Activated CD4-positive, alpha-beta memory T cell treated with anti-CD3 and anti-CD28 coated beads, Interleukin-2, amount 10 ng/mL, durations not matched to agents 7 days and 5 days (primary cell): ENCODE measurements around the gene HOXD10. TPM values are rescaled to one million over a fixed set of nuclear protein-coding genes. Genes with fewer than 3 reads are reported as not detected.

Experiments
- CTCF ChIA-PET: fragments of 350-600 bp; sonication (Branson Sonifier 250); formaldehyde crosslinking; loops from one replicate; lab custom pipeline; 2021; ENCODE audit warnings: antibody characterized with exemption, inconsistent platforms; lab: Charles Lee
- POLR2A ChIA-PET: fragments of 350-600 bp; sonication (Branson Sonifier 250); formaldehyde crosslinking; loops from one replicate; lab custom pipeline; 2021; ENCODE audit warnings: antibody characterized with exemption; lab: Charles Lee
- DNase-seq: peaks from one replicate; pipeline ENCODE4 v3.0.0-alpha.2; 2020
- H3K27ac Mint-ChIP-seq: one replicate; pipeline ENCODE4 v1.8.0; 2021; ENCODE audit warnings: mild to moderate bottlenecking, mixed read lengths
- H3K27me3 Mint-ChIP-seq: one replicate; pipeline ENCODE4 v1.8.0; 2021; ENCODE audit warnings: mixed read lengths
- H3K36me3 Mint-ChIP-seq: one replicate; pipeline ENCODE4 v1.8.0; 2021; ENCODE audit warnings: low read depth, mixed read lengths
- H3K4me1 Mint-ChIP-seq: one replicate; pipeline ENCODE4 v1.8.0; 2021; ENCODE audit warnings: mixed read lengths
- H3K4me3 Mint-ChIP-seq: one replicate; pipeline ENCODE4 v1.8.0; 2021; ENCODE audit warnings: mild to moderate bottlenecking, mixed read lengths
- H3K9me3 Mint-ChIP-seq: one replicate; pipeline ENCODE4 v1.8.0; 2021; ENCODE audit warnings: mixed read lengths
- total RNA-seq, 2 experiments: library from RNA; stranded (reverse); gene quantifications; one replicate each; pipeline ENCODE4 v1.2.3, GENCODE V29; 2021

Gene HOXD10
- total RNA-seq, 2 experiments from 2014 or later, result not detected

DNA sequence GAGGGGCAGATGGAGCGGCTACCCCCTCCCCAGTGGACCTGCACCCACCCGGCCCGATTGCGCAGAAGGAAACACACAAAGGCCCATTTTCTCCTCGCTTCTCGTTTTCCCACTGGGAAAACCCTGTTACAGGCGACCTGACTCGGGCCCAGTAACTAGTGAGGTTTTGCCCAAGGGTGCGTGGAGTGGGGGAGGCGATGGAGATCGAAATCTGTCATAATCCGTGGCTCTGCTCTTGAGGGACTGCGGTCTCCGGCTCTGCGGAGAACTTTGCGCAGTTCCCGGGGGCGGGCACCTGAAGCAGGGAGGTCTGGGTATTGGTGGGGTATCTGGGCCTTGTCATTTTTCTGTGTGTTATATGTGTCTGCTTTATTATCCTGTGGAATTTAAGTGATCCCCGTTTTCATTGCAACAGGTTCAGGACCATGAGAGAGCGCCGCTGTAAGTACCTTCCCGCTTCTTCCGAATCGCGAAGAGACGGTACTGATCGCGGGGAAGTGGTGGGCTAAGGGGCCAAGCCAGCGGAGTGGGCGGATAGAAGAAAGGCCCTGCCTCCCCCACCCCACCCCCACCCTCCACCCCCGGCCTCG lies 30.7 kb downstream of the HOXD10 start:
- Mint-ChIP-seq H3K4me1 (no peaks in the 10 kb centered on the region), H3K4me3 (no peak overlapping the region), H3K27ac (no peak overlapping the region), H3K36me3 (no peaks in the 10 kb centered on the region), H3K27me3 (peaks cover 79% of the 10 kb centered on the region), H3K9me3 (no peaks in the 10 kb centered on the region)
- ChIA-PET POLR2A (no interaction called here), CTCF (no interaction called here)
- no peak for DNase-seq

DNA sequence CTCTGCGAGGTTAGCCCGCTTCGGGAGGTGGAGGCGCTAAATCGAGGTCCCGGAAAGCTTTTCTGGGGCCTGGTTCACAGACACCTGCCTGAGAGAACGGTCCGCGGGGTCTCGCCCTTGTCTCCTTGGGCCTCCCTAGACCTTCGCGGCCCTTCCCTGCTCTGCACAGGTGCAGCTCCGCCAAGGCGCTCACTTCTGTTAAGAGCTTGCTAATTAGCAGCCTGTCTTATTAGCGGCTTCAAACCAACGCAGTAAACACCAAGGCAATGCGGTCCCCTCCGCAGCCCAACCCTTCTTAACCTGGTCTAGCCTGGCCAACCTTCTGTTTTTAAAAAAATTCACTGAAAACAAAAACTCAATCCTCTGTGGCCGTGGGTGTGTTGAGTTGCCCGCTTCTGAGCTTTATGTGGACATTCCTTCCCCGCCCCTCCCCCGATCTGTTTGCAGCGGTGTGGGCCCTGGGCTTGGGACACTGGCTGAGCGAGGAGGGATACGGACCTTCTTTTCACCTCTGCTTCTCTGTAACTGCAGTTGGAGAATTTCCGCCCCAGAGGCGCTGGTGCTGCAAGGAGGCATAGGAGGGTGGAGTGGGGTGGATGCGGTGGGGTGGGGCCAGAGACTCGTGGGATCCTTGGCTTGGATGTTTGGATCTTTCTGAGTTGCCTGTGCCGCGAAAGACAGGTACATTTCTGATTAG lies 31.4 kb downstream of the HOXD10 start:
- ChIA-PET POLR2A (no interaction called here), CTCF (no interaction called here)
- DNase-seq, result no peak
- Mint-ChIP-seq H3K4me1 (no peaks in the 10 kb centered on the region), H3K27me3 (peaks cover 81% of the 10 kb centered on the region), H3K4me3 (no peak overlapping the region), H3K27ac (no peak overlapping the region), H3K36me3 (no peaks in the 10 kb centered on the region), H3K9me3 (no peaks in the 10 kb centered on the region)

DNA sequence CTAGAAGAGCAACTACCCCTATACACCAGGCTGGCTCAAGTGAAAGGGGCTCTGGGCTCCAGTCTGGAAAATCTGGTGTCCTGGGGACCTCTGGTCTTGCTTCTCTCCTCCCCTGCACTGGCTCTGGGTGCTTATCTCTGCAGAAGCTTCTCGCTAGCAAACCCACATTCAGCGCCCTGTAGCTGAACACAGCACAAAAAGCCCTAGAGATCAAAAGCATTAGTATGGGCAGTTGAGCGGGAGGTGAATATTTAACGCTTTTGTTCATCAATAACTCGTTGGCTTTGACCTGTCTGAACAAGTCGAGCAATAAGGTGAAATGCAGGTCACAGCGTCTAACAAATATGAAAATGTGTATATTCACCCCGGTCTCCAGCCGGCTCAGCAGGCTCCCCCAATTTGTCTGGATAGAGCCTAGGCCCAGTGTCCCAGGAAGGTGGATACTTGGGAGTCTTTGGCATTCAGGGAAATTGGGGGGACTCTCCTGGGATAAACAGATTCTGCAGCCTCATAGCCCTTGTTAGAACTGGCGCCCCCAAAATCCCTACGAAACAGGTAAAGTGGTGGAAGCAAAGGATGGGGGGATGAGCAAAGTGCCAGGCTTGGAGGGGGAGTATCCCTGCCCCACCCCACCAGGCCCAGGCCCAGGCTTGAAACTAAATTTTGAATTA lies 32.3 kb downstream of the HOXD10 start:
- Mint-ChIP-seq H3K4me3 (no peak overlapping the region), H3K27ac (no peak overlapping the region), H3K4me1 (no peaks in the 10 kb centered on the region), H3K36me3 (no peaks in the 10 kb centered on the region), H3K9me3 (no peaks in the 10 kb centered on the region), H3K27me3 (peaks cover 84% of the 10 kb centered on the region)
- CTCF ChIA-PET, result no interaction called here
- POLR2A ChIA-PET, result no interaction called here
- DNase-seq, result no peak

DNA sequence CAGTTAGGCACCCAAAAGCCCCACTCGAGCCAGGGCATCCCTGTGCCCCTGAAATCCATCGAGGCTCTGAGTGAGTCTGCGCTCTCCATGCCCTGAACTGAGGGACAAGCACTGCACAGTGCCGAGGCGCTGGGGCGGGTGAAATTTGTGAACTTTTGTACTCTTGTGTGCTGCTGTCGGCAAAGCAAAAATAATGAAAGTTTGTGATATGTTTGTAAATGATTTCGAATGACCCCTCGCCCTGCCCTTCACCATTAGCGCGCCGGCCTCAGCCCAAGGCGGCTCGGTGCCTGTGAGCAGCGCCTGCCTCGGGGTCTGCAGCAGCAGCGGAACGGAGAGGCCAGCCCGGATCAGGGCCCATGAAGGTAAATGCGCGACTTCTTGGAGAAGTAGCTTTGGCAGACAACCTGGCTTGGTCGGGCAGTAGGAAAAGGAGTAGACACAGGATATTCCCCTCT lies 32.9 kb downstream of the HOXD10 start:
- Mint-ChIP-seq H3K36me3 (no peaks in the 10 kb centered on the region), H3K4me3 (no peak overlapping the region), H3K4me1 (no peaks in the 10 kb centered on the region), H3K27ac (no peak overlapping the region), H3K27me3 (peaks cover 85% of the 10 kb centered on the region), H3K9me3 (no peaks in the 10 kb centered on the region)
- ChIA-PET CTCF (no interaction called here), POLR2A (no interaction called here)
- DNase-seq, result no peak

DNA sequence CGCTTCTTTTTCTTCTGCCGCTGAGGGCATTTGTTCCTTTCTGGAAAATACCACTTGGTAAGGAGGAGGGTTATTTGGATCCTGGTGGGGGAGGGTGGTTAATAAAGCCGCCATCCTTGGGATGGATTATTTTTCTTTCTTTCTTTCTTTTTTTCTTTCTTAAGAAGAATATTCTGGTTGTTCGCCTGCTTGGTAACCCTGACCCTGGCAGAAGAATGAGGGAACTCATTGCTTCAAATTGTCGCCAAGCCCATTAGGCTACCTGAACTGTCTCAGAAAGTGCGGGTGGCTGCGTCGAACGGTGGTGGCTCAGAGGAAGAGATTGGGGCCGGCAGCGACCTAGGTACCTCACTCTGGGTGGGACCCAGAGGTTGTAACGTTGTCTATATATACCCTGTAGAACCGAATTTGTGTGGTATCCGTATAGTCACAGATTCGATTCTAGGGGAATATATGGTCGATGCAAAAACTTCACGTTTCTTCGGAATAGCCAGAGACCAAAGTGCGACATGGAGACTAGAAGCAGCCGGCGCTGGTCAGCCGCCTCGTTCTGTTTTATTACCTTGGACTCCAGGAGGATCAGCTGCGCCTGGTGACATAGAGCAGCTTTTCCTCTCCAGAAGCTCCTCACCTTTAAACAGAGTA lies 33.5 kb downstream of the HOXD10 start:
- CTCF ChIA-PET, result interaction anchor here (1.0 to 1.3 kb wide), 2 partner anchors 10 to 11 kb away, joined by 3 to 6 read pairs; no protein-coding TSS in a partner anchor
- Mint-ChIP-seq H3K9me3 (no peaks in the 10 kb centered on the region), H3K36me3 (no peaks in the 10 kb centered on the region), H3K4me1 (no peaks in the 10 kb centered on the region), H3K4me3 (no peak overlapping the region), H3K27ac (no peak overlapping the region), H3K27me3 (peaks cover 87% of the 10 kb centered on the region)
- POLR2A ChIA-PET, result interaction anchor here (1.0 kb wide), 1 partner anchor 10 kb away, joined by 3 read pairs; no protein-coding TSS in a partner anchor
- no peak for DNase-seq

DNA sequence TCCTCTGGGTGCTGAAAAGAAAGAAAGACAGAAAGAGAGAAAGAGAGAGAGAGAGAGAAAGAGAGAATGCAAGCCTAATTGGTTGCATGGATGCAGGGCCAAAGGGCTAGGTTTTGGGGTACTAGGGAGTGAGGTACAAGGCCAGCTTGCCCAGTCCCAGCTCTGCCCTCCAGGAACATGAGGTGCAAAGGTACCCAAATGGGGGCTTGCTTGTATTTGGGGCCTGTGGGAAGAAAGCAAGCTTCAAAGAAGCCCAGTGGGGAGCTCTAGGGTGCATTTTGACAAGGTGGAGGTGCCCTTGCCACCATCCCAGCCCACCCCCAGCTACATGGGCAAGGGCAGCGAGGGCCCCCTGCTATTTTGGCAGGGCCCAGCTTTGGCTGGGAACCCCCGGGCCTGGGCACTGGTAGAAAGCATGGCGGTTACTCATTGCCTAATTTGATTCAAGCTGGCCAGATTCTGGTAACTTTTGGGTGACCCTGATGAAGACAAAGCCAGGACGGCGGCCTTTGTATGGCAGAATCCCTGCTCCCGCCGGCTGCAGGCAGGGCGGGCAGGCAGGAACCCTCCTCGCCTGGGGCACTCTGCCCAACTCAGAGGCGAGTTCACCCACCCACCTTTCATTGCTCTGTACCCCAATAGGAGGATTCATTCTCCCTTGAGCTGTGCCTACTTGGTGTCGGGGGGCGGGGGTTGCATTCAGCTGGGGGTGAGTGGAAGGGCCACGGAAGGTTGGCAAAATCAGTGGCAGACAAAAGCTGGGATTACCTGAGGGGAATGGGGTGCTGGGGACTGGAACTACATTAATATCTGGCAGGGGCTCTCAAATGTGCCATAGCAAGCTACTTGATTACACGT lies 34.2 kb downstream of the HOXD10 start:
- H3K27me3 Mint-ChIP-seq, result peaks cover 87% of the 10 kb centered on the region
- CTCF ChIA-PET, result interaction anchor here (1.0 to 1.3 kb wide), 3 partner anchors 10 to 404 kb away, joined by 3 to 6 read pairs (median 3); no protein-coding TSS in a partner anchor
- no peak overlapping the region for H3K4me3 Mint-ChIP-seq

DNA sequence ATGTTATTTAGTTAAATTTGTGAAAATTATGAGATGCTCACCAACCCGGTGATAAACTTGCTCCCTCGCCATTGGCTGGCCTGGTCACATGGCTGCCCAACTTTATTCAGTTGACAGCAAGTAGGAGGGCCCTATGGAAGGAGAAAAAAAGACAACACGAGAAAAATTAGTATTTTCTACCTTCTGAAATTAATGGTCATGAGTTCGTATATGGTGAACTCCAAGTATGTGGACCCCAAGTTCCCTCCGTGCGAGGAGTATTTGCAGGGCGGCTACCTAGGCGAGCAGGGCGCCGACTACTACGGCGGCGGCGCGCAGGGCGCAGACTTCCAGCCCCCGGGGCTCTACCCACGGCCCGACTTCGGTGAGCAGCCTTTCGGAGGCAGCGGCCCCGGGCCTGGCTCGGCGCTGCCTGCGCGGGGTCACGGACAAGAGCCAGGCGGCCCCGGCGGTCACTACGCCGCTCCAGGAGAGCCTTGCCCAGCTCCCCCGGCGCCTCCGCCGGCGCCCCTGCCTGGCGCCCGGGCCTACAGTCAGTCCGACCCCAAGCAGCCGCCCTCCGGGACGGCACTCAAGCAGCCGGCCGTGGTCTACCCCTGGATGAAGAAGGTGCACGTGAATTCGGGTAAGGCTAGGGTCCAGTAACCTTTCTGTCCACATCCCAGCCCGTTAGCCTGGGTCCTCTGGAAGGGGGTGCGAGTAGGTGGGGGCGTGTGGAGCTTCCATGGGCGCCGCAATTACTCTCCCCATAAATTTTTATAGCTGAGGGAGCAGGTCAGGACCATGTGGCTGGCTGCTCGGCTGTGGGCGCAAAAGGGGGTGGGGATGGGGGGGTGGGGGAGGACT lies 35.1 kb downstream of the HOXD10 start, which contains the start of gene HOXD4:
TSS of gene HOXD4 (plus strand) at position 109 of the 846 bp plus-strand sequence. CDS start at position 193, 84 bp downstream.
- no peak within 1 kb of the TSS for H3K4me3 Mint-ChIP-seq
- H3K36me3 Mint-ChIP-seq, result no peaks in the 10 kb centered on the region
- H3K27ac Mint-ChIP-seq, result no peak within 1 kb of the TSS
- H3K4me1 Mint-ChIP-seq, result no peaks in the 10 kb centered on the region
- no peak for DNase-seq
- peaks cover 88% of the 10 kb centered on the region for H3K27me3 Mint-ChIP-seq
- H3K9me3 Mint-ChIP-seq, result no peaks in the 10 kb centered on the region
- ChIA-PET CTCF (interaction anchor here (1.3 kb wide), 2 partner anchors 13 to 403 kb away, joined by 3 to 6 read pairs; no protein-coding TSS in a partner anchor), POLR2A (interaction anchor here (1.0 kb wide), 1 partner anchor 11 kb away, joined by 3 read pairs; no protein-coding TSS in a partner anchor)

More for the DNA sequence above, 34.2 kb downstream of the HOXD10 start:
- H3K9me3 Mint-ChIP-seq, result no peaks in the 10 kb centered on the region
- POLR2A ChIA-PET, result interaction anchor here (1.0 kb wide), 1 partner anchor 10 kb away, joined by 3 read pairs; no protein-coding TSS in a partner anchor
- H3K36me3 Mint-ChIP-seq, result no peaks in the 10 kb centered on the region
- H3K4me1 Mint-ChIP-seq, result no peaks in the 10 kb centered on the region
- DNase-seq, result no peak
- H3K27ac Mint-ChIP-seq, result no peak overlapping the region

DNA sequence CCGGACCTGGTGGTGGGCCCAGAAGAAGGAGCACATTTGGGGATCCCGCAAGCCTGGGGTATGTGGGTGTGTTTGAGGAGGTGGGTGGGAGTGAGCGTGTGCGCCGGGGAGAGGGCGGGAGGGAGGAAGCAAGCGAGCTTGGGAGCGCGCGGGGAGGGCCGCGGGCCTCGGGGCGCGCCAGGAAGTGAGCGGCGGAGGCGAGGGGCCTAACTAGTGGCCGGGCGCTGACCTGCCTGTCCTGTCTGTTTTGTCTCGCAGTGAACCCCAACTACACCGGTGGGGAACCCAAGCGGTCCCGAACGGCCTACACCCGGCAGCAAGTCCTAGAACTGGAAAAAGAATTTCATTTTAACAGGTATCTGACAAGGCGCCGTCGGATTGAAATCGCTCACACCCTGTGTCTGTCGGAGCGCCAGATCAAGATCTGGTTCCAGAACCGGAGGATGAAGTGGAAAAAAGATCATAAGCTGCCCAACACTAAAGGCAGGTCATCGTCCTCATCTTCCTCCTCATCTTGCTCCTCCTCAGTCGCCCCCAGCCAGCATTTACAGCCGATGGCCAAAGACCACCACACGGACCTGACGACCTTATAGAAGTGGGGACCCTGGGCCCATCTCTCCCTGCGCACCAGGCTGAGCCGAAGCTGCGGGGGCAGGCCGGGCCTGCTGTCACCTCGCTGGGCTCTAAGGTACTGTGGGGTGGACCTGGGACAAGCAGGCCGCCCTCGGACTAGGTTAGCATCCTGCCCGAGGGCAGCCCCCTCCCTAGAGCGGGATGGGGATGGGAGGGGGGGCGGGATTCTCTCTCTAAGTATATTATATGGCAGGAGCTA lies 36.0 kb downstream of the HOXD10 start:
- Mint-ChIP-seq H3K27me3 (peaks cover 84% of the 10 kb centered on the region), H3K4me1 (peaks cover 2% of the 10 kb centered on the region), H3K36me3 (peaks cover 3% of the 10 kb centered on the region), H3K27ac (no peak overlapping the region), H3K4me3 (no peak overlapping the region), H3K9me3 (no peaks in the 10 kb centered on the region)
- no peak for DNase-seq
- ChIA-PET POLR2A (no interaction called here), CTCF (no interaction called here)

DNA sequence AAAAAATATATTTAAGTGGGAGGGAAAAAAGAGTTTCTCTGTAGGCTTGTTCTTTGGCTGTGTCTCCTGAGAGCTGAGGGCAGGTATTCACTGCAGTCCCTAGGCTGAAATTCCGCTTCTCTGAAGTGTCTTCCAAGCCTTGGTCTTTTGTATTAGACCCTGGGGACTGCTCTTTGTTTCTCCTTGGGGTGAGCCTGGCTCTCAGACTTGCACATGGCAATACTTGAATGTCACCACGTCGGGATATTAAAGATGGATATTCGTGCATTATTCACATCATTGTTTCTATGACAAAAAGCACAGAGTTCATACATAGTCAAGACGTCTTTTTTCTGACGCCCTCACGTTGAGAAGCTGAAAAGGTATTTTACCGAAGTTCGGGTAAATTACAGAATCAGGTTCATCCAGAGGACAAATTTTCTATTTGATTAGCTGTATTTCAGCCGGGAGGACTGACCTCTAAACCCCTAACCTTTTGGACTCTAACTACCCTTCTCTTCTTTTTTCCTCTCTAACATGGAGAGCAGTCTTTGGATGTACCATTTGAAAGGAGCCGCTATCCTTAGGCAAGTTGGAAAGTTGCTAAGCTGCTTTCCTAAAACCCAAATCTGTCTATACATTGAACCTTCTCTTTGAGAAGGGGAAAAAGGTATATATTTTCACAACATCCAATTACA lies 38.1 kb downstream of the HOXD10 start:
- Mint-ChIP-seq H3K27ac (no peak overlapping the region), H3K36me3 (peaks cover 8% of the 10 kb centered on the region), H3K27me3 (peaks cover 82% of the 10 kb centered on the region), H3K4me1 (peaks cover 4% of the 10 kb centered on the region), H3K9me3 (no peaks in the 10 kb centered on the region), H3K4me3 (no peak overlapping the region)
- DNase-seq, result no peak
- CTCF ChIA-PET, result interaction anchor here (0.9 to 2.6 kb wide), 5 partner anchors 14 to 300 kb away, joined by 3 to 8 read pairs (median 4); no protein-coding TSS in a partner anchor
- POLR2A ChIA-PET, result no interaction called here

DNA sequence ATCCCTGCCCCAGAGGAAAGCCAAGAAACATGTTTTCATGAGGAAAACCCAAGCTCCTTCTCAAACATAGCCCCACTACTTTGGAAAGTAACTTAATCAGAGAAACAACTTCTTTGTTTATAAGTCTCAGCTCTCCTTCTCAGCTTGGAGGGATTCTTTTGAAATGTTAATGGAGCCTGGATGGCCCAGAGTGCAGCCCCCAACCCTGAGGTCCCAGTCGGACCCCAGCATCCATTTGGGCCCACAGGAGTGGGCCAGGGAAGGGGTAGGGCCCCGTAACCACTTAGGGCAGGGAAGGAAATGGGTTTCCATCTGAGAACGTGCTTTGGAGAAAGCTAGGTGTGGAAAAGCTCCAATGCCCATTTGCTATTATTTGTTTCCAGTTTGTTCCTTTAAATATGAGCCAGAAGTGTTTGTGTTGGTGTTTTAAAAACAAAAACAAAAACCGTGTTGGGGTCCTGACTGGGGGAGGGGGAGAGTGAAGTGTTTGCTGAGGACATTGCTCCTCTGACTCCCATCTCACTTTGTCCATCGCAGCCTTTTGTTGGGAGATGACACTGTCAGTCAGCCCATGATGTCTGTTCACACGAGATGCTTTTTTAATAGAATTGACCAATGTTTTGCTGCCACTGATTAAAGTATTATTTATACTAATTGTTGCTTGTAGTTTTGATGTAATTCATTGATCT lies 38.9 kb downstream of the HOXD10 start:
- Mint-ChIP-seq H3K4me1 (peaks cover 4% of the 10 kb centered on the region), H3K27ac (no peak overlapping the region), H3K36me3 (peaks cover 8% of the 10 kb centered on the region), H3K4me3 (no peak overlapping the region), H3K27me3 (peaks cover 82% of the 10 kb centered on the region), H3K9me3 (no peaks in the 10 kb centered on the region)
- ChIA-PET POLR2A (no interaction called here), CTCF (interaction anchor here (1.0 to 2.6 kb wide), 3 partner anchors 13 to 300 kb away, joined by 3 to 8 read pairs (median 4); no protein-coding TSS in a partner anchor)
- DNase-seq, result no peak
